GM12891 (cell line): ENCODE measurements around the gene NDOR1.

Source experiments
- PAX5 ChIP-seq: IDR thresholded peaks from 2 replicates; pipeline ENCODE4 v1.6.1; 2011; ENCODE audit warnings: low read length, moderate library complexity, mild to moderate bottlenecking; ENCODE audit not compliant: insufficient read depth, severe bottlenecking
- POLR2A ChIP-seq: IDR thresholded peaks from 2 replicates; pipeline ENCODE4 v1.6.1; 2011; ENCODE audit warnings: low read depth, low read length, control low read depth
- POLR2AphosphoS5 ChIP-seq: IDR thresholded peaks from 2 replicates; pipeline ENCODE4 v1.6.1; 2011; ENCODE audit warnings: low read depth, low read length, control low read depth
- POU2F2 ChIP-seq: IDR thresholded peaks from 2 replicates; pipeline ENCODE4 v1.6.1; 2011; ENCODE audit warnings: low read depth, mild to moderate bottlenecking, control low read depth, low read length, moderate library complexity
- TAF1 ChIP-seq: IDR thresholded peaks from 2 replicates; pipeline ENCODE4 v1.6.1; 2011; ENCODE audit warnings: low read depth, low read length, control low read depth

GRCh38 chr9:137162505-137163364 is 42.8 kb upstream of the NDOR1 start:
- TF ChIP-seq POLR2AphosphoS5 (no peak), POLR2A (no peak), TAF1 (no peak), POU2F2 (no peak), PAX5 (no peak)
